ENCODE data around the gene PTGES2. TPM values are rescaled to one million over a fixed set of nuclear protein-coding genes. Genes with fewer than 3 reads are reported as not detected.

Gene PTGES2
- total and polyA plus RNA-seq, 9 of the 15 experiments (the other 6 are each of a cell fraction or from before 2014, with no cell fraction given) = 2.4 to 196 (median 90.1) TPM

DNA sequence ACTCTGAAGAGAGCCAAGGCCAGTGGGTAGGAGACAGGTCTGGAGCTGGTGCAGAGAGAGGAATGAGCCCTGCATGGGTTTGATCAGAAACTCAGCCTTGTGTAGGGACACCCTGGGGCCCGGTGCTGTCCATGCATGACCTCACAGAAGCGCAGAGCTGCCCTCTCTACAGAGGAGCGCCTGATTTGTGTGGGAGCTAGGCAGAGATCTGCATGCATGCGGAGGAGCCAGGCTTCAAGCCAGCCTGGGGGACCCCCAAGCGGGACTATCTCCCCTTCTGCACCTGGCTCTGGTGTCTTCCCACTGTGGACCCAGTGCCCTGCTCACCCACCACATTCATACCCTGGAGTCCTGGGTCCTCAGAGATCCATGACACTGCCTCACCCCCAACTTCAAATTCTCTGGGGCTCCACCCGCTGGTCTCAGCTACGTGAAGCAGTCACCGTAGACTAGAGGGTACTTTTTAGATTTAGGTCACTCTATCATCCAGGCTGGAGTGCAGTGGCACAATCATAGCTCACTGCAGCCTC is 19.1 kb upstream of the PTGES2 start (continued):
- no peak for TF ChIP-seq ZNF3 (CRISPR knock-in tag; IDR thresholded peaks at IDR 0.05)
- TF ChIP-seq DDX20 (tag; IDR thresholded peaks at IDR 0.05; ENCODE audit: low read depth) = no peak
- no peak for TF ChIP-seq ETV5 (CRISPR knock-in tag; IDR thresholded peaks at IDR 0.05; ENCODE audit: low read depth)
- TF ChIP-seq, protein P1, sequence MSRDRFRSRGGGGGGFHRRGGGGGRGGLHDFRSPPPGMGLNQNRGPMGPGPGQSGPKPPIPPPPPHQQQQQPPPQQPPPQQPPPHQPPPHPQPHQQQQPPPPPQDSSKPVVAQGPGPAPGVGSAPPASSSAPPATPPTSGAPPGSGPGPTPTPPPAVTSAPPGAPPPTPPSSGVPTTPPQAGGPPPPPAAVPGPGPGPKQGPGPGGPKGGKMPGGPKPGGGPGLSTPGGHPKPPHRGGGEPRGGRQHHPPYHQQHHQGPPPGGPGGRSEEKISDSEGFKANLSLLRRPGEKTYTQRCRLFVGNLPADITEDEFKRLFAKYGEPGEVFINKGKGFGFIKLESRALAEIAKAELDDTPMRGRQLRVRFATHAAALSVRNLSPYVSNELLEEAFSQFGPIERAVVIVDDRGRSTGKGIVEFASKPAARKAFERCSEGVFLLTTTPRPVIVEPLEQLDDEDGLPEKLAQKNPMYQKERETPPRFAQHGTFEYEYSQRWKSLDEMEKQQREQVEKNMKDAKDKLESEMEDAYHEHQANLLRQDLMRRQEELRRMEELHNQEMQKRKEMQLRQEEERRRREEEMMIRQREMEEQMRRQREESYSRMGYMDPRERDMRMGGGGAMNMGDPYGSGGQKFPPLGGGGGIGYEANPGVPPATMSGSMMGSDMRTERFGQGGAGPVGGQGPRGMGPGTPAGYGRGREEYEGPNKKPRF (IDR thresholded peaks at IDR 0.05; ENCODE audit: low read depth, low read length) = no peak
- no peak for TF ChIP-seq GATAD2A (IDR thresholded peaks at IDR 0.05)
- no peak for TF ChIP-seq POLR2A (conservative IDR thresholded peaks at IDR 0.05)
- TF ChIP-seq STAT5A (IDR thresholded peaks at IDR 0.05; ENCODE audit: borderline replicate concordance, low read length) = no peak
- TF ChIP-seq ARID2 (IDR thresholded peaks at IDR 0.05) = no peak
- no peak for TF ChIP-seq THRAP3 (IDR thresholded peaks at IDR 0.05; ENCODE audit: borderline replicate concordance)
- TF ChIP-seq MED1 (CRISPR knock-in tag; IDR thresholded peaks at IDR 0.05; ENCODE audit: borderline replicate concordance) = no peak
- TF ChIP-seq, protein P2, sequence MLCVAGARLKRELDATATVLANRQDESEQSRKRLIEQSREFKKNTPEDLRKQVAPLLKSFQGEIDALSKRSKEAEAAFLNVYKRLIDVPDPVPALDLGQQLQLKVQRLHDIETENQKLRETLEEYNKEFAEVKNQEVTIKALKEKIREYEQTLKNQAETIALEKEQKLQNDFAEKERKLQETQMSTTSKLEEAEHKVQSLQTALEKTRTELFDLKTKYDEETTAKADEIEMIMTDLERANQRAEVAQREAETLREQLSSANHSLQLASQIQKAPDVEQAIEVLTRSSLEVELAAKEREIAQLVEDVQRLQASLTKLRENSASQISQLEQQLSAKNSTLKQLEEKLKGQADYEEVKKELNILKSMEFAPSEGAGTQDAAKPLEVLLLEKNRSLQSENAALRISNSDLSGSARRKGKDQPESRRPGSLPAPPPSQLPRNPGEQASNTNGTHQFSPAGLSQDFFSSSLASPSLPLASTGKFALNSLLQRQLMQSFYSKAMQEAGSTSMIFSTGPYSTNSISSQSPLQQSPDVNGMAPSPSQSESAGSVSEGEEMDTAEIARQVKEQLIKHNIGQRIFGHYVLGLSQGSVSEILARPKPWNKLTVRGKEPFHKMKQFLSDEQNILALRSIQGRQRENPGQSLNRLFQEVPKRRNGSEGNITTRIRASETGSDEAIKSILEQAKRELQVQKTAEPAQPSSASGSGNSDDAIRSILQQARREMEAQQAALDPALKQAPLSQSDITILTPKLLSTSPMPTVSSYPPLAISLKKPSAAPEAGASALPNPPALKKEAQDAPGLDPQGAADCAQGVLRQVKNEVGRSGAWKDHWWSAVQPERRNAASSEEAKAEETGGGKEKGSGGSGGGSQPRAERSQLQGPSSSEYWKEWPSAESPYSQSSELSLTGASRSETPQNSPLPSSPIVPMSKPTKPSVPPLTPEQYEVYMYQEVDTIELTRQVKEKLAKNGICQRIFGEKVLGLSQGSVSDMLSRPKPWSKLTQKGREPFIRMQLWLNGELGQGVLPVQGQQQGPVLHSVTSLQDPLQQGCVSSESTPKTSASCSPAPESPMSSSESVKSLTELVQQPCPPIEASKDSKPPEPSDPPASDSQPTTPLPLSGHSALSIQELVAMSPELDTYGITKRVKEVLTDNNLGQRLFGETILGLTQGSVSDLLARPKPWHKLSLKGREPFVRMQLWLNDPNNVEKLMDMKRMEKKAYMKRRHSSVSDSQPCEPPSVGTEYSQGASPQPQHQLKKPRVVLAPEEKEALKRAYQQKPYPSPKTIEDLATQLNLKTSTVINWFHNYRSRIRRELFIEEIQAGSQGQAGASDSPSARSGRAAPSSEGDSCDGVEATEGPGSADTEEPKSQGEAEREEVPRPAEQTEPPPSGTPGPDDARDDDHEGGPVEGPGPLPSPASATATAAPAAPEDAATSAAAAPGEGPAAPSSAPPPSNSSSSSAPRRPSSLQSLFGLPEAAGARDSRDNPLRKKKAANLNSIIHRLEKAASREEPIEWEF (CRISPR knock-in tag; IDR thresholded peaks at IDR 0.05) = no peak
- no peak for TF ChIP-seq HDAC2 (IDR thresholded peaks at IDR 0.05)
- TF ChIP-seq FOXM1 (IDR thresholded peaks at IDR 0.05; ENCODE audit: low read depth) = no peak
- no peak for TF ChIP-seq FOXM1 (CRISPR knock-in tag; IDR thresholded peaks at IDR 0.05; ENCODE audit: low read depth)
- TF ChIP-seq, protein P3, sequence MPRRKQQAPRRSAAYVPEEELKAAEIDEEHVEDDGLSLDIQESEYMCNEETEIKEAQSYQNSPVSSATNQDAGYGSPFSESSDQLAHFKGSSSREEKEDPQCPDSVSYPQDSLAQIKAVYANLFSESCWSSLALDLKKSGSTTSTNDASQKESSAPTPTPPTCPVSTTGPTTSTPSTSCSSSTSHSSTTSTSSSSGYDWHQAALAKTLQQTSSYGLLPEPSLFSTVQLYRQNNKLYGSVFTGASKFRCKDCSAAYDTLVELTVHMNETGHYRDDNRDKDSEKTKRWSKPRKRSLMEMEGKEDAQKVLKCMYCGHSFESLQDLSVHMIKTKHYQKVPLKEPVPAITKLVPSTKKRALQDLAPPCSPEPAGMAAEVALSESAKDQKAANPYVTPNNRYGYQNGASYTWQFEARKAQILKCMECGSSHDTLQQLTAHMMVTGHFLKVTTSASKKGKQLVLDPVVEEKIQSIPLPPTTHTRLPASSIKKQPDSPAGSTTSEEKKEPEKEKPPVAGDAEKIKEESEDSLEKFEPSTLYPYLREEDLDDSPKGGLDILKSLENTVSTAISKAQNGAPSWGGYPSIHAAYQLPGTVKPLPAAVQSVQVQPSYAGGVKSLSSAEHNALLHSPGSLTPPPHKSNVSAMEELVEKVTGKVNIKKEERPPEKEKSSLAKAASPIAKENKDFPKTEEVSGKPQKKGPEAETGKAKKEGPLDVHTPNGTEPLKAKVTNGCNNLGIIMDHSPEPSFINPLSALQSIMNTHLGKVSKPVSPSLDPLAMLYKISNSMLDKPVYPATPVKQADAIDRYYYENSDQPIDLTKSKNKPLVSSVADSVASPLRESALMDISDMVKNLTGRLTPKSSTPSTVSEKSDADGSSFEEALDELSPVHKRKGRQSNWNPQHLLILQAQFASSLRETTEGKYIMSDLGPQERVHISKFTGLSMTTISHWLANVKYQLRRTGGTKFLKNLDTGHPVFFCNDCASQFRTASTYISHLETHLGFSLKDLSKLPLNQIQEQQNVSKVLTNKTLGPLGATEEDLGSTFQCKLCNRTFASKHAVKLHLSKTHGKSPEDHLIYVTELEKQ (CRISPR knock-in tag; IDR thresholded peaks at IDR 0.05) = no peak
- no peak for TF ChIP-seq RUNX1 (IDR thresholded peaks at IDR 0.05; ENCODE audit: low read depth)
- TF ChIP-seq, protein P4, sequence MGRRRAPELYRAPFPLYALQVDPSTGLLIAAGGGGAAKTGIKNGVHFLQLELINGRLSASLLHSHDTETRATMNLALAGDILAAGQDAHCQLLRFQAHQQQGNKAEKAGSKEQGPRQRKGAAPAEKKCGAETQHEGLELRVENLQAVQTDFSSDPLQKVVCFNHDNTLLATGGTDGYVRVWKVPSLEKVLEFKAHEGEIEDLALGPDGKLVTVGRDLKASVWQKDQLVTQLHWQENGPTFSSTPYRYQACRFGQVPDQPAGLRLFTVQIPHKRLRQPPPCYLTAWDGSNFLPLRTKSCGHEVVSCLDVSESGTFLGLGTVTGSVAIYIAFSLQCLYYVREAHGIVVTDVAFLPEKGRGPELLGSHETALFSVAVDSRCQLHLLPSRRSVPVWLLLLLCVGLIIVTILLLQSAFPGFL (CRISPR knock-in tag; IDR thresholded peaks at IDR 0.05) = no peak
